ENCODE results near the gene PARP4. TPM values are rescaled to one million over a fixed set of nuclear protein-coding genes. Genes with fewer than 3 reads are reported as not detected.
A peak's percentile ranks its signal among the peaks of the same experiment; 100 is the strongest.
"Not testable (repeated sequence)": the region's sequence is repeated elsewhere in the genome, so short reads cannot be mapped to it uniquely, and the experiment has no call there.

Gene PARP4
- total and polyA plus RNA-seq, 10 donors: 10.8 to 107 (median 67.4) TPM

- no peak overlapping the region for H3K4me3 ChIP-seq
- intact Hi-C loops (cut with DNase I; ENCODE audit: low total_unique reads): no loop called here
- TF ChIP-seq CTCF (IDR thresholded peaks at IDR 0.05 in 8 of 11, conservative IDR thresholded peaks at IDR 0.05 in 3 of 11) (no peak), POLR2A (IDR thresholded peaks at IDR 0.05) (no peak), POLR2AphosphoS5 (IDR thresholded peaks at IDR 0.05) (no peak)
- no peak overlapping the region for H3K27ac ChIP-seq
- no peaks in the 10 kb centered on the region for H3K9me3 ChIP-seq
- 88 to 95% (median 90%) methylated on average over 4 to 5 of the region's 5 CpGs for WGBS, 5 donors
- no peak for DNase-seq
- H3K36me3 ChIP-seq: peaks cover 2 to 100% (median 91%) of the 10 kb centered on the region in 6 donors
- H3K27me3 ChIP-seq (replicated peaks in 1 of 7): no peaks in the 10 kb centered on the region
- no peaks in the 10 kb centered on the region for H3K4me1 ChIP-seq
Observed at GRCh38 chr13:24473686-24474085, 38.9 kb downstream of the PARP4 start.

- H3K27me3 ChIP-seq (replicated peaks in 1 of 7); H3K9me3 ChIP-seq; DNase-seq; H3K27ac ChIP-seq; intact Hi-C loops (cut with DNase I; ENCODE audit: low total_unique reads); H3K4me1 ChIP-seq; H3K4me3 ChIP-seq: not testable (repeated sequence)
- peaks cover 2 to 100% (median 89%) of the 10 kb centered on the region in 6 donors for H3K36me3 ChIP-seq
- 76 to 90% (median 85%) methylated on average over 5 of the region's 5 CpGs for WGBS, 5 donors
Observed at GRCh38 chr13:24472129-24472528, 40.4 kb downstream of the PARP4 start.

- Histone ChIP-seq H3K36me3 (peaks cover 0 to 98% (median 55%) of the 10 kb centered on the region in 6 donors), H3K27ac (no peak overlapping the region), H3K27me3 (replicated peaks in 1 of 7) (no peaks in the 10 kb centered on the region), H3K4me3 (no peak overlapping the region), H3K9me3 (no peaks in the 10 kb centered on the region), H3K4me1 (peaks cover 0 to 16% (median 5%) of the 10 kb centered on the region in 6 donors)
- no peak for TF ChIP-seq POLR2A (IDR thresholded peaks at IDR 0.05)
- TF ChIP-seq POLR2AphosphoS5 (IDR thresholded peaks at IDR 0.05): no peak
- intact Hi-C loops (cut with DNase I; ENCODE audit: low total_unique reads): no loop called here
- no peak for DNase-seq
- WGBS, 5 donors: 45 to 99% (median 66%) methylated on average over 2 of the region's 2 CpGs
Observed at GRCh38 chr13:24463078-24463477, 49.5 kb downstream of the PARP4 start.

- Histone ChIP-seq H3K9me3 (no peaks in the 10 kb centered on the region), H3K4me3 (no peak overlapping the region), H3K4me1 (peaks cover 0 to 16% (median 5%) of the 10 kb centered on the region in 6 donors), H3K27me3 (replicated peaks in 1 of 7) (no peaks in the 10 kb centered on the region), H3K27ac (no peak overlapping the region), H3K36me3 (peaks cover 0 to 98% (median 62%) of the 10 kb centered on the region in 6 donors)
- intact Hi-C loops (cut with DNase I; ENCODE audit: low total_unique reads): no loop called here
- no peak for TF ChIP-seq CTCF (IDR thresholded peaks at IDR 0.05 in 8 of 11, conservative IDR thresholded peaks at IDR 0.05 in 3 of 11)
- peak in 1 of 3 donors; percentile 11 for TF ChIP-seq POLR2AphosphoS5 (IDR thresholded peaks at IDR 0.05)
- DNase-seq: no peak
- 70 to 88% (median 82%) methylated on average over 6 of the region's 6 CpGs for WGBS, 5 donors
Observed at GRCh38 chr13:24460256-24460655, 52.3 kb downstream of the PARP4 start.

DNA sequence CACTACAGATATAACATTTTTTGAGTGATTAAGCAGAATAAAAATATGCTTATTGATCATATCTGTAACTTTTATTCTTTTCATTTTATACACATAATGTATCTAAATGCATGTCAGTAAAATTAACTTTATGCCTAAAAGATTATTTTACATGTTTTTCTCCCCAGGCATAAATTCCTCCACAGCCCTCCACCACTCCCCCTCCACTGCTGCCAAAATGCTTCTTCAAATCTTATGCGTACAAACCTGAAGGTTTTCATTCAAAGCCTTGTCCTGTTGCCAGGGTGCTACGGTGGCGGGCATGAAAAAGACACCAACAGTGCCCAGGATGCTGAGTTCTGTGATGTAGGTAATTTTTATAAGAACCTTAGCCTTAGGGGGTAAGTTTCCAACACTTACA lies 52.9 kb downstream of the PARP4 start:
- H3K27ac ChIP-seq: peak overlapping the region in 2 of 8 donors; percentile 14 to 19
- TF ChIP-seq POLR2A (IDR thresholded peaks at IDR 0.05) (no peak), CTCF (IDR thresholded peaks at IDR 0.05 in 8 of 11, conservative IDR thresholded peaks at IDR 0.05 in 3 of 11) (no peak), POLR2AphosphoS5 (IDR thresholded peaks at IDR 0.05) (no peak)
- intact Hi-C loops (cut with DNase I; ENCODE audit: low total_unique reads): no loop called here
- H3K9me3 ChIP-seq: no peaks in the 10 kb centered on the region
- no peak overlapping the region for H3K4me3 ChIP-seq
- 88 to 99% (median 93%) methylated on average over 3 of the region's 3 CpGs for WGBS, 5 donors
- peaks cover 3 to 98% (median 65%) of the 10 kb centered on the region in 6 donors for H3K36me3 ChIP-seq
- no peaks in the 10 kb centered on the region for H3K27me3 ChIP-seq (replicated peaks in 1 of 7)
- H3K4me1 ChIP-seq: peaks cover 0 to 16% (median 5%) of the 10 kb centered on the region in 6 donors
- no peak for DNase-seq
